ENCODE measurements around the gene COA1. TPM values are rescaled to one million over a fixed set of nuclear protein-coding genes. Genes with fewer than 3 reads are reported as not detected.

Gene COA1, protein sequence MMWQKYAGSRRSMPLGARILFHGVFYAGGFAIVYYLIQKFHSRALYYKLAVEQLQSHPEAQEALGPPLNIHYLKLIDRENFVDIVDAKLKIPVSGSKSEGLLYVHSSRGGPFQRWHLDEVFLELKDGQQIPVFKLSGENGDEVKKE
- total RNA-seq (2022; extraction: Qiagen RNA extraction) = 82.6 to 92.9 TPM (median 84.7 TPM) in 5 replicates

DNA sequence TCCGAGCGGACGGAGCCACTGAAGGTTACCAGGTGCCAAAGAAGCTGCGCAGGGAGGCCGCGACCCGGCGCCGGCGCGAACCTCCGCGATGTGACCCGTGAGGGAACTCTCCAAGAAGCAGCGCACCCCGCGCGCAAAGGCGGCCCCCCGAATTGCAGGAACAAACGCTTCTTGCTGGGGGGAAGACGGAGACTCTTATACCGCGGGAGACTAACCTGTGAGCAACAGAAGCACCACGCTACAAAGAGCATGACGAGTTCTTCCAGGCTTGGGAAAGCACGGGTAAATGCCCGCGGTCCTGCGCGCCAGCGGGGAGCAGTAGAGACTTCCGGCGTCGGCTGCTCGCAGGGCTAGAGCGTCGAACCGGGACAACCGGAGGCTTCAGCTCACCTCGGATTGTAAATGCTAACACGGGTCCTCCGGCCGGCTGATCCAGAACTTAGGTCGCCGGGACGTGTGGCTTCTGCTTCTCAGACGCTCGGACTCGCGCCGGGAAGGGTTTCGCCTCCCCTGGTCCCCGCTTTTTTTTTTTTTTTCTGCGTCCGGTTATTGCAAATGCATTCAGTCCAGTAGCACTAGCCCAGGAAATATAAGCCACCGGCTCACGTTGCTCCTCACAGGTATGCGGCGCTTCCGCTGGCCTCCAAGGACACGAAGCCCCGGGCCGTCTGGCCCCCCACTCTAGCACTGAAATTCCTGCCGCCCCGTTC is at the start of gene COA1:
COA1 (minus strand) TSS at position 310 of the 710 bp plus-strand sequence. CDS start 80,909 bp downstream, outside the sequence.

DNA sequence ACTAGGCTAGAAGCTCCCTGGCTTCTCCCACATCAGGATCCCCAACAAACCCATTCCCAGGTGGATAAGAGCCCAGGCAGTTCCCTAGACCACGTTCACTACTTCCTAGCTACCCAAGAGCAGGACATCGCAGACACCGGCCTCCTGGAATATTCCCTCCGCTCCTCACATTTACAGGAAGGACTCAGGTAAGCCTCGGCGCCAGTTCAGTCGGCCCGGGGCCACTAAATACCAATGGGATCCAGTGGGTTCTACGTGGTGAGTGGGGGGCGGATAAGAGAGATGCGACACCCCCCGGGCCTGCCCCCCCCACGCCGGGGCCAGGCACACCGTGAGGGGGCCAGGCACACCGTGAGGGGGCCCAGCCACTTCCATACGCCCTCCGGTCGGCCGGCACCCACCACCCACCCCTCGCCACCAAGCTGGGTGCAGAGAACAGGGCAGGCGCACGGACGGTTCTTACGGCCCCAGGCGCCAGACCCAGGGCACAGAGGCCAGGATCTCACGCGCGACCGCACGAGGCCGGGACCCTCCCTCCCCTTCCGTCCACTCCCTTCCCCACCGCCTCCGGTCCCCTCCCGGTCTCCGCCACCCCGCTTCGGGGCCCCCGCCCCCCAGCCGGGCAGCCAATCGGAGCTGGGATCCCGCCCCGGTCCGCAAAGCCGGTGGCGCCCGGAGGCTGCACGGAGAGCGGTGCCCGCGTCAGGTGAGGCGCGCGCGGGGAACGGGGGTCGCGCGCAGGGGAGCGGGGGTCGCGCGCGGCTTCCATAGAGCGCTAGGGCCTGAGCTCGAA is 28.9 kb upstream of the COA1 start, which contains the start of gene BLVRA:
BLVRA (plus strand) TSS at position 652 of the 793 bp plus-strand sequence. CDS start 12,479 bp downstream, outside the sequence.

Other genes with a start within 250 kb of the COA1 start
- gene STK17A, start 146.4 kb downstream of the COA1 start, total RNA-seq (2022; extraction: Qiagen RNA extraction) = 24.6 to 28.3 TPM (median 26.8 TPM) in 5 replicates
- 68.7 to 84.8 TPM (median 74.6 TPM) in 5 replicates for gene BLVRA, start 29.2 kb upstream of the COA1 start, total RNA-seq (2022; extraction: Qiagen RNA extraction)
- 239 to 262 TPM (median 248 TPM) in 5 replicates for gene MRPS24, start 140.0 kb upstream of the COA1 start, total RNA-seq (2022; extraction: Qiagen RNA extraction)
- gene URGCP, start 177.1 kb upstream of the COA1 start, total RNA-seq (2022; extraction: Qiagen RNA extraction) = 26.0 to 29.4 TPM (median 28.3 TPM) in 5 replicates
- gene UBE2D4, start 196.9 kb upstream of the COA1 start, total RNA-seq (2022; extraction: Qiagen RNA extraction) = 7.3 to 11.5 TPM (median 10.0 TPM) in 5 replicates